Measurements from ENCODE around the gene SPTA1.
"Not testable (repeated sequence)": the region's sequence is repeated elsewhere in the genome, so short reads cannot be mapped to it uniquely, and the experiment has no call there.

SPTA1 gene

DNA sequence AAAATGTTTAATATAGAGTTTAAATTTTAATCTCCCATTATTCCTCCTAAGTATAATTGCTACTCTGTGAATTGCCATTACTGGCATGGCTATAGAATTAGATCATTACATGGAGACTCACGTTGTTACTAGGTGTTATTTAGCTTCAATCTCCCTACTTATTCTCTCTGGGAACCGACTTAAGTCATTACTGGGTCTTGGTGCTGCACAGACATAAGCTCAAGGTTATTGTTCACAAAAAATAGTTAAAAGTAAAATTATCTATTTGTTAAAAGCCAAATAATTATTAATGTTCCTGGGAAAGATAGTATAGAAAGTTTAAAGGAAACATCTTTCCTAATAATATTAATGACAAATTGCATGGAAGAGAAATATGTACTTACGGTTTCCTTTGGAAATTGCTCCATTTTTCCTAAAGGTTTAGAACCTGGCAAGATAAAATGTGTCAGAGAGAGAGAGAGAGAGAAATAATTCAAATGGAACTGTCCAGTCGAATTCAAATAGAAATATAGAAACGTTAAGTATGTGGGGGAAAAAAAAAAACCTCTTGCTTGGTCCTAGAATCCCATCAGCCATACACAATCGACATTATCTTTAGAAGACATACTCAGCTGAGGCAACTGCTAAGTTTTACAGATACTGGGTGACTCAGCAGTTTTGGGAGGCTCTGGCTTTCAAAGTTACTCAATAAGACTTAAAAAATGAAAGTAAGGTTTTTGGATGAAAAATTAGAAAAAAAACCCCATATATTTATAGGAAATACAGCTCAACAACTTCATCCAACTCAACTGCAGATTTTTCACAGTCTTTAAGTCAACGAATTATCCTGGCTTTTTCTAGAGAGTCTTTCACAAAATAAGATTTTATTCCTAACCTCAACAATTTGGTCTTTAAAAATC is at the start of gene SPTA1:
Gene SPTA1 (minus strand): TSS at position 605 of the 899 bp plus-strand sequence. CDS start 198 bp downstream, at position 407.
- no peak for DNase-seq (ENCODE audit: low spot score)

DNA sequence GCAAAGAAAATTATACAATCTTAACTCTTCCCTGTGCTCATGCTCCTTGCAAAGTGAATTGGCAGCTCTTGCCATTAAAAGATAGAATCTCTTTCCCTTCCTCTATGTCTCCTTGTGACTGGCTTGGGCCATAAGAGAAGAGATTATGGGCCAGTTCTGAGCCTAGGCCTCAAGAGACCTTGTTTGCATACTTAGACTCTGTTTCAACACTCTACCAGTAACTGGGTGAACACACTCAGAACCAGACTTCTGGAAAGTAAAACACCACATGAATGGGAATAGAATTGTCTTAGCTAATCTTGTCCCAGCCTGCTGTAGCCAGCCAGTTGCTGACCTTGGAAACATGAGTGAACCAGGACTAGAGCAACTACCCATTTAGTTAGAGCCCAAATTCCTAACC is 49.3 kb upstream of the SPTA1 start:
- no peak for DNase-seq (ENCODE audit: low spot score)

DNA sequence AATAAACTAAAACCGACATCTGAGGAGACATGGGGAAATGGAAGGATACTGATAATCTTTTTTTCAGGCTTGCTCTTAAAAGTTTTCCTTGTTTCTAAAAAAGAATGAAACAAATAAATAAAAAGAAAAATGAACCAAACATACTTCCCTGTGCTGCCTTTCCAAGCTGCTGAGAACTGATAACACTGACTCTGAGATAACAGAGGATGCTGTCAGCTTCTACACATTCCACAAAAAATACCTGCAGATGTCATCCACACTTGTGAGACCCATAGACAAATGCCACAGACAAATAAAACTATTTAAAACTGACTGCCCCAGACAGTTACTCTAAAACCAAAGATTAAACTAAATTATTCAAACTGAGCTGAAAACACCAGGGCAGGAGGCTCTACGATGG is 46.0 kb upstream of the SPTA1 start:
- DNase-seq (ENCODE audit: low spot score) = no peak

DNA sequence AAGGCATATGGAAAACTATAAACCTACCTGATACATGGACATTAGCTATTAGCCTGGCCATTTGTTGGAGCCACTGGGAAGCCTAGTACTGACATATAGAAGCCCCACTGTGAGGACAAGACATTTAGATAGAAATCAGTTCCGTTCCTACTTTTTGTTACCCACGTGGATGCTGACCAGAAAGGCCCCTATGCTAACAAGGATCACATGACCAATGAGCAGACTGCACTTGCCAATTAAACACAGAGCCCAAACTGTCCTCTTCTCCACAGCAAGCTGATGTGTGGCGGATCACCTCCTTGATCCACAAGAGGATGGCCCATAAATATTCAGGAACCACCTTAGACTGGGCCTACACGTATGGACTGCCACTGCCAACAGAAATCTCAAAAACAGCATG is 45.2 kb upstream of the SPTA1 start:
- DNase-seq (ENCODE audit: low spot score) = no peak

DNA sequence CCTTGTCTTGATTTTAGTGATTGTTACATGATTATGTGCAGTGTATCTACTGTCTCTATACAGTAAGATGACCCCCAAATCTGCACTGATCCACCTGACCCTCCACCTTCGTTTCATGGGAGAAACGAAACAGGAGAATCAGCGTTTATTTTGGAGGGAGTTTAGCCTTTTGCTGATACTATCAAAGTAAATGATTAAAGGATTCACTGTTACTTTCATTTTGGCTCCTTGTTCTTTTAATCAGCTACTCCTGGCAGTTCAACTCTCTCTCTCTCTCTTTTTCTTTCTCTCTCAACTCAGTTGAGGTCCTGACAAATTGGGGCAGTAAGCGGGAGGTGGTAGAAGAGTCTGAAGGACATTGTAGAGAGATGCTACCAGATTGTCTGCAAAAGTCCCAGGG is 43.9 kb upstream of the SPTA1 start:
- DNase-seq (ENCODE audit: low spot score) = no peak

DNA sequence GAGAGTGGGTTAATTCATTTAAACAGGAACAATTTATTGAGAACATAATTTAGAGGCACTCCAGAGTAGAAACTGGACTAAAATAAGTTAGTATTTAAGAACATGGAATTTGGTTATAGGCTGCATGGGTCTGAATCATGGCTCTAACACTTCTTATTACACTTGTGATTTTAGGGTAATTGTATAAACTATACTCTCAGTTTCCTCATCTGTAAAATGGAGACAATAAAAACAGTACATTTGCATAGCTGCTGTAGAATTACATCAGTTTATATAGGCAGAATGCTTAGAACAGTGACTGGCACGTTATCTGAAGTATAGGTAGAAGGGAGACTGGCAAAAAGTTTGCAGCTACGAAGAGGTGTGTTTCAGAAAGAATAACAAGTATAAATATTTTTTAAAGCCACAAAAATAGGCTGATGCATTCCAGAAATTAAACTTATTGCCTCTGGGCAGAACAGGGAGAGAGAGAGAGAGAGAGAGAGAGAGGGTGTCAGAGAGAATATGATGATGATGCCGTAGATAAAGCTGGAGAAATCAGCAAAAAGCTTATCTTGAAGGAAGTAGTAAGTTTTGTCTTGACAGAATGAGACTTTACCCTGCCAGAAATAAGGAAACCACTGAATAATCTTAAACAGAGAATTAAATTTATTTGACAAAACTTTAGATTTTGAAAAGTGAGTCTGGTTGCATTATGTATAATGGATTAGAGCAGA is 42.2 kb upstream of the SPTA1 start:
- DNase-seq (ENCODE audit: low spot score) = no peak

DNA sequence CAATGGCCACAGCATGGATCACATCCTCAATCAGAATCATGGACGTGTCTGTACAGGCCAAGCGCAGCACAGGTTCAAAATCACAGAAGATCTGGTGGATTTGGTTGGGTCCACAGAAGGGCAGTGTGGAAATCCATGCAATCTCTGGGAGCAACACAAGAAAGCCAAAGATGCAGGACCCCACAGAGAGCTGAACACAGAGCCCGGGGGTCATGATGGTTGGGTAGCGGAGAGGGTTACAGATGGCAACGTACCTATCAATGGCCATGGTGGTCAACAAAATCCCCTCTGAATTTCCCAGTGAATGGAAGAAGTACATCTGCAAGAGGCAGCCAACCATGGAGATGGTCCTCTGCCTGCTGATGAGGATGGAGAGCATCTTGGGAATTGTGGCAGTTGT is 37.9 kb upstream of the SPTA1 start:
- DNase-seq (ENCODE audit: low spot score) = no peak

DNA sequence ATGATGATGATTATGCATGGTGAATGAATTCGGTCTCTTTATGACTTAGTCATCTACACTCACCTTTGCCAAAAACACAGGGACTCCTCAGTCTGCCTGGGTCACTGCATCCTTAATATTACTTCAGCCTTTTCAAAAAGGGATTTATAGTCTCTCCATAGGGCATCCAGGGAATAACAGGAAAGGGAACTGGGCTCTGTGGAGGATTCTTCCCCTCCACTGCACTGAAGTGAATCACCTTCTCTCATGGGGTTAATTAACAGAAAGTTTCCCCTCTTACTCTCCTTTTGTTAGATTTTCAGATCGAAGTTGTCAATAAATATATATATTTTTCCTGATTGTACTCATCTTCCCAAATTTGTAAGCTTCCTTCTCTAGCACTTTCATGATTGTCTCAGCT is 34.1 kb upstream of the SPTA1 start, which contains the start of gene OR6K3:
Gene OR6K3 (minus strand): TSS at position 101 of the 400 bp plus-strand sequence. CDS start 2,605 bp downstream, outside the sequence.
- no peak for DNase-seq (ENCODE audit: low spot score)

DNA sequence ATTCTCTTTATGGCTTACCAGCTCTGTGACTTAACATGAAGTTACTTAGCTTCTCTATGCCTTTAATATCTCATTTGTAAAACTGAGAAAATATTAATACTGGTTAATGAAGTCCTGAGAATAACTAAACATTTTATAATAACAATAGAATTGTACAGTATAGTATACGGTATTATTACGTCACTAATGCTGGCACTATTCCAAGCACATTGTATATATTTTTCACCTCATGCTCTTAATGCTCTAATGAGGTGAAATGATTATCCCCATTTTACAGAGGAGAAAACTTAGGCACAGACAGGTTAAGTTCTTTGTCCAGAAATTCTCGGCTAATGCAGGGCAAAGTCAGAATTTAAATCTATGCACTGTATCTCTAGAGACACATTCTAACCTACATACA is 33.1 kb upstream of the SPTA1 start:
- no peak for DNase-seq (ENCODE audit: low spot score)

DNA sequence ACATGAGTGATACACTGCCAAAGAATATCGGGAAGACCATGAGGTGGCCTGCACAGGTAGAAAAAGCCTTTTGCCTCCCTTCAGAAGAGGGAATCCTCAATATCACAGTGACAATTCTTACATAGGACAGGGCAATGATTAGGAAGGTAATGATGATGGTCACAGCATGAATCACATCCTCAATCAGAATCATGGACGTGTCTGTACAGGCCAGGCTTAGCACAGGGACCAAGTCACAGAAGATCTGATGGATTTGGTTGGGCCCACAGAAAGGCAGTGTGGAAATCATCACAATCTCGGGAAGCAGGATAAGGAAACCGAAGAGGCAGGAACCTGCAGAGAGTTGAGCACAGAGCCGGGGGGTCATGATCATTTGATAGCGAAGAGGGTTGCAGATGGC is 30.8 kb upstream of the SPTA1 start:
- no peak for DNase-seq (ENCODE audit: low spot score)

DNA sequence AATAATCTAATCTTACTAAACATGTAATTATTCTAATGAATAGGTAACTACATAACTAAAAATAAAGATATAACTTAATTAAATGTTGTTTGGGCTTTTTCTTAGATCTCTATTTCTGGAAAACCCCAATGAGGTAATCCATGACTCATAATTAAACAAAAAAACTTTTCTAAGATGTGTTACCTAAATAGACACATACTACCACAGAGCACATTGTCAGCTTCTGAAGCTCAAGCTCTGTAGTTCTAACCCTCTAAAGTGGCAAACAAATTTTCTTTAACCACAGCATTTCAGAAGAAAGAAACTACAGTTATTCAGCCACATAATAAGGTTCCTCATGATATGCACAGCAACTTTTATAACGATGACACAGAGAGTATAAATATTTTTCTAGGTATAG is 29.8 kb upstream of the SPTA1 start:
- DNase-seq (ENCODE audit: low spot score) = no peak

DNA sequence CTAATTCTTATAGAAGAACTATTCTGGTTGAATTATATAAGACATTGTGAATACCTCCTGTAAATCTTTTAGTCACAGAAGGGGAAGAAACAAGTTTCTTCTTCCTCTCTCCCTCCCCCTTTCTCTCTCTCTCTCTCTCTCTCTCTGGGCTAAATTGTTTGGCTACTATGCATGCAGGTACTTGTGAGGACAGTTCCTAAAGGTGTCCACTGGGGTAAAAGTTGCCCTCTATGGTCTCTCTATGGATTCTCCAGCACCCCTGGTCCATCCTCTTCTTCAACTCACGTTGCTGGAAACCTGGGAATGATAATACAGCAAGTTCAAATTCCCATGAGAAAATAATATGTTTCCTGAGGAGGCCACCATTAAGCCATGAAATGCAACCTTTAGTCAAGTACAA is 28.2 kb upstream of the SPTA1 start:
- DNase-seq (ENCODE audit: low spot score) = no peak

DNA sequence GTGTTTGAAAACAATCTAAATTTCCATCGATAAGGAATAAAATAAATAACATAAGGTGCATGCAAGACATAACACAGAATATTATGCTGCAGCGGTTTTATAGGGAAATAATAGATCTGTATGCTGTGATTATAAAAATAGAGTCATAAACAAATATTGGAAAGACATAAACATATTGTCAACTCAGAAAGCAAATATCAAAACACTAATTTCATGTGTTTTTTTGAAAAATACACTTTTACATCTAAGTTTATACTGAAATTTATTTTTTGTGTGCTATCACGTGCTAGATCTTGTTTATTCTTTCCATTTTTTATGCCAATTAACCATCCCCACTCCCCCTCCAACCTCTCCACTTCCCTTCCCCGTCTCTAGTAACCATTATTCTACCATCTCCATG is 24.6 kb upstream of the SPTA1 start:
- no peak for DNase-seq (ENCODE audit: low spot score)

DNA sequence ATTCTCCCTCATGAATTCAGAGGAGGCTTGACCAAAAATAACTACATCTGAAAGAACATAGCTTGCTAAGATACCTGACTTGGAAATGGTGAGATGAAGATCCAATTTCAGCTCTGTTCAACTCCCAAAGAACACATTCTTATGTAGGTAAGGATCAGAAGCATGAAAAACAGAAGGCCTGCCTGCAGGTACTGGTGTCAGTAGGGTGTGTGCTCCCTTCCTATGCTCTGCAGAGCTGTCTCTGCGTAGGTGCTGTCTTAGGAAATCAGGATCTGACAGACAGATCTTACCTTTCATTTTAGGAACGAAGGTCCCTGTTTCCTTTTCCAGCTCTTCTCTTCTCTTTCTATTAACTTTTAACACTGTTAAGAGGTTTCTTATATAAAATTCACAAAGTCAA is 19.6 kb upstream of the SPTA1 start:
- DNase-seq (ENCODE audit: low spot score) = no peak

DNA sequence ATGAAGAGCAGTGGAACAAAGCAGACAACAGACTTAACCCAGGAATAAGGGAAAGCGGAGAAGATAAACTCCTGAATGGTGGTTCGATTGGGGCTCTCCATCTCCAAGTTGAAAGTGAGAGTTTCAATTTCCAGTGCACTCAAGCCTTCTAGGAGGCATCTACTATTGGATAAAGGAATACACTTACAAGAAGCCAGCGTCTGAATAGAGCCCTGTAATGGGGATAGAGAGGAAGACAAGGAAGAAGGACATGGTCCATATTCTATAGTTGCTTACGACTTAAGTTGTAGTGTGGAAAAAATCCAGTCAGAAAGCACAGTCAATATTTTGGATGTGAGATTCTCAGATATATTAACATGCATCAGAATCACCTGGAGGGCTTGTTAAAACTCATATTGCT is 14.0 kb upstream of the SPTA1 start, which contains the start of gene OR6K2:
Gene OR6K2 (minus strand): TSS at position 101 of the 400 bp plus-strand sequence. CDS start 0 bp downstream, at position 101.
- DNase-seq (ENCODE audit: low spot score) = no peak

DNA sequence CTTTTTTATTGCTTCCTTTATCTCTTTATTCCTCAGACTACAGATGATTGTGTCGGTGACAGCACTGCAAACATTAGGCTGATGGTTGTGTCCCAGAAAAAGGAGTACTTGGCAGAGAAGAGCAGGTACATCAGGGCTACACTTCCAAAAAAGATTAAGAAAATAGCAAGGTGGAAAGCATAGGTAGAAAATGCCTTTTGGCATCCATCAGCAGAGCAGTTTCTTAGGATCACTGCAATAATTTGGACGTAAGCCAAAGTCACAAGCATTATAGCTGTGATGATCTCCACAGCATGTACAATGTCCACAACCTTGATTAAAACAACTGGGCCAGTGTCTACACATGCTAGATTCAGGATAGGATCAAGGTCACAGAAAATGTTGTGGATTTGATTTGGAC is 8.1 kb upstream of the SPTA1 start:
- no peak for DNase-seq (ENCODE audit: low spot score)

DNA sequence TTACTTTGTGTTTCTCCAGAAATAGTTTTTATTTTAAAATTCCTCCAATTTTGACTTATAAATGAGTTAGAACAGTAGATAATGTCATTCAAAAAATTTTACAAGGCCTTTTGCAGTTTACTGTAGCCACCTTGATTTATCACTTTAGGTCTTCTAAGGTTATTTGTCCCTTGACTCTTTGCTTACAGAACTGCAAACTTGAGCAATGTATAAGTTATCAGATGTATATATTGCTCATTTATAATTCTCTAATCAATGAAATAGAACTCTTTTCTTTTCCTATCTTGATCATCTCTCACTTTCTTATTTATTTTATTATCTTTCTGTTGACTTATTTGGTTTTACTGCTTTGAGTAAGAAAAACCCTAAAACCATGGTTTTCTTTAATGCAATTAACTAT is 5.8 kb upstream of the SPTA1 start:
- DNase-seq (ENCODE audit: low spot score) = no peak

DNA sequence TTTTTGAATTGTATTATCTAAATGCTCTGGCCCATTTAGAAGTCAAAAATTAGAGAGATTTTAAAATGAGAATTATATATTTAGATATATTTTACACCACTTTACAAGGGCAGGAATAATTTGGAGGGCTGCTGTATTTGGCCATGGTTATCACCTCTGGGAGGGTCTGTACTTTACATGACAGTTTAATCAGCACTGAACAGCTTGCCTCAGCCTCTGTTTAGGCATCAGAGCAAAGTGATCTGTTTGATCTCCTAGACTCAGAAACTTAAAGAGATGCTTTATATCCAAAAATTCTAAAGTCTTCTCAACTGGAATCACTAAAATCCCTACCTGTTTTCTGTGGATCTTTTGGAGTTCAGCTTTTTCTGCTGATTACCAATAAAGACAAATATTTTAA is 5.4 kb upstream of the SPTA1 start:
- no peak for DNase-seq (ENCODE audit: low spot score)

DNA sequence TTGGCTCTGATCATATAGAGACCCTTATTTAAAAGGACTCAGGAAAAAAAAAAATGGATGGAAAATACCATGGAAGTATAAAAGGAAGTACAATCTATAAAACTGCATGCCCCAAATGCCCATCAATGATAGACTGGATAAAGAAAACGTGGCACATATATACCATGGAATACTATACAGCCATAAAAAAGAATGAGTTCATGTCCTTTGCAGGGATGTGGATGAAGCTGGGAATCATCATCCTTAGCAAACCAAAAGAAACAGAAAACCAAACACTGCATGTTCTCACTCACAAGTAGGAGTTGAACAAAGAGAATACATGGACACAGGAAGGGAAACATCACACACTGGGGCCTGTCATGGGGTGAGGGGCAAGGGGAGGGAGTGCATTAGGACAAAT is 4.6 kb upstream of the SPTA1 start:
- DNase-seq (ENCODE audit: low spot score) = not testable (repeated sequence)

DNA sequence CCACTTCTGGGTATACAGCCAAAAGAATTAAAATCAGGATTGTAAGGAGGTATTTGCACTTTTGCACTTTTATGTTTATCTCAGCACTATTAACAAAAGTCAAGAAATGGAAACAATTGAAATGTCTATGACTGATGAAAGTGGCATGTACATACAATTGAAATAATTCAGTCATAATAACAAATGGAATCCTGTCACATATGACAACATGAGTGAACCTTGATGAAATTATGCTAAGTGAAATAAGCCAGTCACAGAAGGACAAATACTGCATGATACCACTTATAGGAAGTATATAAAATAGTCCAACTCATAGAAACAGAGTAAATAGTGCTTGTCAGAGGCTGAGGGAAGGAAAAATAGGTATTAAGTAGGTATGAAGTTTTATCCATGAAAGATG is 3.4 kb upstream of the SPTA1 start:
- DNase-seq (ENCODE audit: low spot score) = no peak

DNA sequence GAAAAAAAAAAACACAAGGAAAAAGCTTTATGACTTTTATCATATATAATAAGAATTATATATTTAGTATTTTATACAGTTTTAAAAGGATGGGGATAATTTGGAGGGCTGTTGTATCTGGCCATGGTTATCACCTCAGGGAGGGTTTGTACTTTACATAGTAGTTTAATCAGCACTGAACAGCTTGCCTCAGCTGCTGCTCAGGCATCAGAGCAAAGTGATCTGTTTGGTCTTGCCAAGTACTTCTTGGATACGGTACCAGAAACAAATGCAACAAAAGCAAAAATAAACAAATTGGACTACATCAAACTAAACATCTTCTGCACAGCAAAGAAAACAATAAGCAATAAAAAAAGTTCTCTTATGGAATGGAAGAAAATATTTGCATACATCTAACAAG is 2.6 kb upstream of the SPTA1 start:
- DNase-seq (ENCODE audit: low spot score) = no peak

DNA sequence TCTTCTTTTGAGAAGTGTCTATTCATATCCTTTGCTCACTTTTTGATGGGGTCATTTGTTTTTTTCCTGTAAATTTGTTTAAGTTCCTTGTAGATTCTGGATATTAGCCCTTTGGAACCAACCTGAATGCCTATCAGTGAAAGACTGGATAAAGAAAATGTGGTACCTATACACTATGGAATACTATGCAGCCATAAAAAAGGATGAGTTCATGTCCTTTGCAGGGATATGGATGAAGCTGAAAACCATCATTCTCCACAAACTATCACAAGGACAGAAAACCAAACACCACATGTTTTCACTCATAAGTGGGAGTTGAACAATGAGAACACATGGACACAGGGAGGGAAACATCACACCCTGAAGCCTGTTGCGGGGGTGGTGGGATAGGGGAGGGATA is 1.8 kb upstream of the SPTA1 start:
- DNase-seq (ENCODE audit: low spot score) = not testable (repeated sequence)

DNA sequence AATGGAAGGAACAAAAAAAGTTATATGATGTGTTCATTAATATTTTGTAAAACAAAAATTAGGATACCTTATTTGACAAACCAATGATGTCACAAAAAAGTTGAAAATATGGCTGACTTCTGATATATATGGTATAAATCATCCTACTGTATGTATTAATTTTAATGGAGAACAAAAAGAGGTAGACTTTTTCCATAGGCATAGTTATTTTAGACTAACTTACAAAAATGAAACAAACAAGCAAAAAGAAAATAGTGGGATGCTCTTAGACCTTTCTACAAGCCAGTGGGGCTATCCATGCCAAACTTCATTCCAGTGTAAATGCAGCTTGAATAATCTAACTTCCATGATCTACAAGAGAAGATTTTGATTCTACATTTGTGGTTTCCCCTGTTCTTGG is 522 bp upstream of the SPTA1 start:
- DNase-seq (ENCODE audit: low spot score) = no peak

All from kidney capillary endothelial cell (primary cell).